GM19324 (cell line): ENCODE data around the gene NR3C2.

Experiments used
- ATAC-seq: cut with Tn5 transposase; IDR thresholded peaks from one replicate; pipeline ENCODE4 v1.9.1; 2021; ENCODE audit warnings: mild to moderate bottlenecking, moderate library complexity; ENCODE audit not compliant: unreplicated experiment, low FRiP score

The NR3C2 gene

GRCh38 chr4:148120216-148120615, 322.0 kb downstream of the NR3C2 start:
- ATAC-seq = no peak

DNA sequence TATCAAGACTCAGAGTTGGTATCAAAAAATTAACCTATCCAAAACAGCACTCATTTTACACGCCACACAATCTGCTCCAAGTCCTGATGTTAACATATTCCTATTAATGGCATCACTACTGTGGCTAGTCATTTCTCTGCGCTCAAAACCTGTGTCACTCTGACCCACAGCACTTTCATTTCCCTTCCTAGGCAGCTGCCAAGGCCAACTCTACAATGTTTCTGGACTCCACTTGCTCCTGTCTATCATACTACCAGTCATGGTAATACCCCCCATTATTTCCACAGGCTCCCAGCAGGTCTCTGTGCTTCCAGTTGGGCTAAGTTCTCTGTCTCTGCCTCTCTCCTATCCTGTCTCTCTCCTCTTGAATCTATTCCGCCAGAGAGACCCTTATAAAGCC, 323.6 kb downstream of the NR3C2 start:
- ATAC-seq = no peak

- ATAC-seq = no peak
Measured at GRCh38 chr4:148118179-148118578, 324.0 kb downstream of the NR3C2 start.

GRCh38 chr4:148116969-148117368, 325.2 kb downstream of the NR3C2 start:
- ATAC-seq = no peak

- ATAC-seq = no peak
Measured at GRCh38 chr4:148116264-148116663, 325.9 kb downstream of the NR3C2 start.

DNA sequence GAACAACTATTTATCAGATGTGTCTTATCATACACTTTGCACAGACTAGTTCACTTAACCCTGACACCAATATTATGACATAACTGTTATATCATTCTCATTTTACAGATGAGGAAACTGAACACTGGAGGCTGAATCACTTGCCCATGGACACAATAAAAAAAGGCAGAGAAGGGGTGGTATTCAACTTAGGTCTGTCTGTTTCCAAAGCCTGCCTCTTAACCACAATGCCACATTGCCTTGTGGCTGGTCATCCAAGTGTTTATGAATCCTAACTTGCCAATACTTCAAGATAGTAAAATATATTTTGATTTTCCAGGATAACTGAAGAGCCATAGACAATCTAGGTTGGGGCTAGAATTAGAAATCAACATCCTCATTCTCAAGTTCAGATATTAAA, 327.8 kb downstream of the NR3C2 start:
- no peak for ATAC-seq

DNA sequence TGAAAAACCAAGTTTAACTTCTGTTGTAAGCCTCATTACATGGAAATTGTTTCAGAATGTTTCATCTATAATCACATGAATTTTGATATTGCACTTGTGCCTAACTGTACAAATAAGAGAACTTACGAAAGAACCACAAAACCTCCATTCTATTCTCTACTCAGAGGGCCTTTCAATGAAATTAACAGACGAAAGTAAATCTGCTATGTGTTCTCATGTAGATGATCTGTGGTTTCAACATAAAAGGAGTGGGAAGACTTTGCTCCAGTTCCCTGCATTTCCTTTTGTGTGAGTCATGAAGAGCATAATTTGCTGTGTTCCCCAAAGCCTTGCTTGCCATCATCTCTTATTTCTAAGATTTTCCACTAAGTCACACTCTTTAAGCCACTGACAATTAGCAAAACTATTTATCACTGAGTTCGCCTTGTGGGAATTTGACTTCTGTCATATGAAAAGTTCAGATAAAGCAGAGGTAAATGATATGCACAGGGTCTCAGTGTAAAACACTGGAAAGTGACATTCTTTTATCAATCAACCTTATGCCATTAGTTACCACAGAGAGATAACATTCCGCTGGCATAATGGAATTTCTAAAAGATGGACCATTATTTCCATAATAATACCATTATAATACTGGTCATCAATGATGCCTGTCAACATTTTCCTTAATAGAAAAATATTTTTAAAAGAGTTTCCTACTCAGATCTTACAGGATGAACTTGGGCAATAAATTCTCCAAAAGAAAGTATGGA, 329.8 kb downstream of the NR3C2 start:
- no peak for ATAC-seq

DNA sequence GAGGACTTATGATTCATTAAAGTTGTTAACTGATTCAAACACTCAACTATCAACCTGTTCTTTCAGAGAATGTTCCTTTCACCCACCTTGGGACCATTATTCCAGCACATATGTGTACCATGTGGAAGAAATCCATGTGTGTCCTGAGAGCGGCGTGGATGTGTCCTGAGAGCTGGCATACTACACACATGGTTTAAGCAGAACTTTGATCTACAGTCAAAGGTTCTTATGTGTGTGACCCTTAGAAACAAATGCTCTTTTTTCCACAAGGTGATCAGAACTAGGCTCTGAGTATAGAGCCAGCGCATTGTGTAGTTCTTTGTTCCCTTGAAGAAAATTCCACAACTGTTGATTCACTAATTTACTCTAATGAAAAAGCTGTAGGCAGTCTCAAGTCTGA, 332.0 kb downstream of the NR3C2 start:
- ATAC-seq = no peak

DNA sequence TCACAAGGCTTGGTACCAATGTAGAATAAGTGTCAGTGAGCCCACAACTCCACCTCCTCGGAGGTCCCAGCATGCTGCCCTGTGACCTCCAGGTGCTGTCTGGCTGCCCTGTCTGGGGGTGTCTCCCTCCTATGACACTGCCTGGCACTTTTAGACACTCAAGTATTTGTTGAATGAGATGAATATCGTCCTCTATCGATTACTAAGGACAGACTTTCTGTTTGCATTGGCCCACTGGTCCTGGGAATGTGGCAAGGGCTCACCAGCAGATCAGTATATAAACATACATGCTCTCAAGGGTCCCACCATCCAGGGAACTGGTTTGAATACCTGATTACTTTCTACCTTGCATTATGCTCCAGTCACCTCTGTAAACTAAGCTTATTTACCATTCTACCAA, 333.0 kb downstream of the NR3C2 start:
- ATAC-seq = no peak

DNA sequence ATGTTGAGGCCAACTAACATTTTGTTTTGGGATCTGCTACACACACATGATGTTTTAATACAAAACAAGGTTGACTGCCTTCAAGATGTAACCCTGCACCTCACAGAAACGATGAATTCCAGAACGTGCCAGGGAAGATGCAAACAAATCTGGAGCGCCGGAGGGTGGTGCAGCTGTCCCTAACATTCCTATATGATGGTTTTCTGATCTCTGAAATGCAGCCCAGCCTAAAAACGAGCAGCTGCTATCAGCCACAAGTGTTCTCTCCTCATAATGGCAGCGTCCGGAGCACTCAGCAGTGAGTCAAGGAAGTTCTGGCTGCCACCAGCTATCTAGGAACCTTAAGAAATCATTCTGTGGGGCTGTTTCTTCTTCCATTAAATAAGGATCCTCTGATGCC, 333.4 kb downstream of the NR3C2 start:
- no peak for ATAC-seq

- ATAC-seq = no peak
Measured at GRCh38 chr4:148103597-148104355, 338.4 kb downstream of the NR3C2 start.

DNA sequence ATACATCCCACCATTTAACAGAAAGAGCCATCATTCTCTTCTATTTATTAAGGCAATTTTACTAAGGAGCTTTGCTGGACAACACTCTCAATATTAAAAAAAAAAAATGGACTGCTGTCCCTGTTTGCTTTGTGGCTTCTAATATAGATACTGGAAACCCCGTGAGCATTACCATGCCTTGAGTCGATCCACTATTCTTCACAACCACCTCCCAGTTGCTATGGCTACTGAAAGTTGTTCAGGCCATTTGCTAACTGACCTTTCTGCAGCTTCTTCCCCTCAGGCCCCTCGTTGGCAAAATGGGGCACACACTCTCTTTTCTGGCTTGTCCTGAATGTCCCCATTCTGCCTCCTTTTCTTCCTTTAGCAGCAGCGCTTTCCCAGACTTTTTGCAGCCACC, 340.4 kb downstream of the NR3C2 start:
- no peak for ATAC-seq

GRCh38 chr4:148101235-148101634, 341.0 kb downstream of the NR3C2 start:
- no peak for ATAC-seq

DNA sequence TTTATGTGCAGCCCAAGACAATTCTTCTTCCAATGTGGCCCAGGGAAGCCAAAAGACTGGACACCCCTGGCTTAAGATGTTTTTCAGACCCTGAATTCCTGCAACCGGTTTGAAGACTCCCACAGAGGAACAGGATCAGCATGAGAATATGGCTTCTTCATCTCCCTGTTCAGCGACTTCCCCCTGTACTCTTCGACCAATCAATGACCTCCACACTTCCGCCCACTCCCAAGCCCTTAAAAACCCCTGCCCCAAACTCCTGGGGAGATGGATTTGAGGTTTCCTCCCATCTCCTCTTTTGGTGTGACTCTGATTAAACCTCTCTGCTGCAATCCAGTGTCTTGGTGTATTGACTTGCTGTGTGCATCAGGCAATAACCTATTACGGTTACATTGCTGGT, 344.4 kb downstream of the NR3C2 start:
- ATAC-seq = no peak

- no peak for ATAC-seq
Measured at GRCh38 chr4:148095346-148095923, 346.8 kb downstream of the NR3C2 start.

GRCh38 chr4:148094149-148094548, 348.1 kb downstream of the NR3C2 start:
- no peak for ATAC-seq

DNA sequence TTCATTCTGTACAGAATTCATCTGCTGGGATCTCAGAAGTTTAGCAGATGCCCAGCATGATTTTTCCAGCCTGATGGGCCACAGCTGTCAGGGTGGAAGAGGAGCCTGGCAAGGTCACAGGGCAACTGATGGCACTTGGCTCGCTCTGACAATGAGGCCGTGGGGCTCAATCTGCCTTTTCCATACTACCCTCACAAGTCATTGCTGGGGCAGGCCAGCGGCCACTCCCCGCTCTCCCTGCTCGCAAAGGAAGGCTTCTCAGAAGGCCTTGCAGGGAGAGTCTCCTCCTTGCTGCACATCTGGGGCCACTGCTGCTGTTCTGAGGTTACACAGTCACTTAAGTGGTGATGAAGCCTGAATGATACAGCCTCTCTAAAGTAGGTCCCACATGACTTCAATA, 349.1 kb downstream of the NR3C2 start:
- no peak for ATAC-seq

GRCh38 chr4:148092316-148093014, 349.7 kb downstream of the NR3C2 start:
- no peak for ATAC-seq

- ATAC-seq = no peak
Measured at GRCh38 chr4:148091896-148092295, 350.3 kb downstream of the NR3C2 start.

- ATAC-seq = no peak
Measured at GRCh38 chr4:148090503-148091476, 351.4 kb downstream of the NR3C2 start.
